ACHN (cell line): ENCODE results near the gene KIAA1217.

Experiments used
- DNase-seq: peaks from one replicate; pipeline ENCODE4 v3.0.0-alpha.2; 2015
- in situ Hi-C: cut with HindIII; loops from 2 replicates; pipeline ENCODE4 v1.10.0; 2017; ENCODE audit warnings: low sequenced_read_pairs, low pct_ligation_motif_present, low pct_unique_long_range_greater_than_20kb

The KIAA1217 gene

GRCh38 chr10:24238519-24239247, 29.7 kb downstream of the KIAA1217 start:
- in situ Hi-C loops: no loop called here
- no peak for DNase-seq

GRCh38 chr10:24239289-24240040, 30.5 kb downstream of the KIAA1217 start:
- in situ Hi-C loops: no loop called here
- DNase-seq: no peak

GRCh38 chr10:24240041-24240751, 31.3 kb downstream of the KIAA1217 start:
- in situ Hi-C loops: no loop called here
- no peak for DNase-seq

GRCh38 chr10:24241536-24242040, 32.6 kb downstream of the KIAA1217 start:
- no peak for DNase-seq
- in situ Hi-C loops: no loop called here

- no peak for DNase-seq
- in situ Hi-C loops: no loop called here
Measured at GRCh38 chr10:24242562-24242961, 33.6 kb downstream of the KIAA1217 start.

GRCh38 chr10:24246365-24246764, 37.4 kb downstream of the KIAA1217 start:
- no peak for DNase-seq
- in situ Hi-C loops: no loop called here

- no peak for DNase-seq
- in situ Hi-C loops: no loop called here
Measured at GRCh38 chr10:24247841-24248240, 38.9 kb downstream of the KIAA1217 start.

GRCh38 chr10:24249829-24250415, 41.0 kb downstream of the KIAA1217 start:
- no peak for DNase-seq
- in situ Hi-C loops: no loop called here

GRCh38 chr10:24251547-24251946, 42.6 kb downstream of the KIAA1217 start:
- DNase-seq: no peak
- in situ Hi-C loops: no loop called here

- DNase-seq: no peak
- in situ Hi-C loops: no loop called here
Measured at GRCh38 chr10:24254180-24254579, 45.2 kb downstream of the KIAA1217 start.

GRCh38 chr10:24255115-24255880, 46.4 kb downstream of the KIAA1217 start:
- in situ Hi-C loops: no loop called here
- DNase-seq: no peak

GRCh38 chr10:24255881-24256311, 47.0 kb downstream of the KIAA1217 start:
- in situ Hi-C loops: no loop called here
- no peak for DNase-seq

GRCh38 chr10:24256619-24257107, 47.7 kb downstream of the KIAA1217 start:
- no peak for DNase-seq
- in situ Hi-C loops: no loop called here

GRCh38 chr10:24257588-24257987, 48.6 kb downstream of the KIAA1217 start:
- in situ Hi-C loops: no loop called here
- no peak for DNase-seq

- in situ Hi-C loops: no loop called here
- no peak for DNase-seq
Measured at GRCh38 chr10:24259365-24260130, 50.6 kb downstream of the KIAA1217 start.

GRCh38 chr10:24261627-24262026, 52.7 kb downstream of the KIAA1217 start:
- in situ Hi-C loops: no loop called here
- no peak for DNase-seq

- in situ Hi-C loops: no loop called here
- no peak for DNase-seq
Measured at GRCh38 chr10:24262929-24263590, 54.1 kb downstream of the KIAA1217 start.
